Ascending aorta (tissue), 2 donors: ENCODE measurements around the gene AOPEP. TPM values are rescaled to one million over a fixed set of nuclear protein-coding genes. Genes with fewer than 3 reads are reported as not detected.

Experiments
- DNase-seq, 2 donors: peaks; one replicate each; pipeline ENCODE4 v3.0.0-alpha.2; 2019; ENCODE audit warnings: low spot score in 2 of 2
- H3K27ac ChIP-seq, 2 donors: fragments of 200-600 bp; sonication (generic); one replicate each; pipeline ENCODE4 v1.5.1; 2016 to 2017; ENCODE audit warnings: mild to moderate bottlenecking in 1 of 2
- H3K27me3 ChIP-seq: fragments of 200-600 bp; sonication (generic); one replicate; pipeline ENCODE4 v1.5.1; 2017
- H3K36me3 ChIP-seq, 2 donors: fragments of 200-600 bp; sonication (generic); one replicate each; pipeline ENCODE4 v1.5.1; 2016
- H3K4me1 ChIP-seq, 2 donors: fragments of 200-600 bp; sonication (generic); one replicate each; pipeline ENCODE4 v1.5.1; 2016 to 2017; ENCODE audit warnings: mild to moderate bottlenecking in 1 of 2
- H3K4me3 ChIP-seq, 2 donors: fragments of 200-600 bp; sonication (generic); one replicate each; pipeline ENCODE4 v1.5.1; 2016 to 2017; ENCODE audit warnings: mild to moderate bottlenecking in 1 of 2
- H3K9me3 ChIP-seq, 2 donors: fragments of 200-600 bp; sonication (generic); one replicate each; pipeline ENCODE4 v1.5.1; 2016
- intact Hi-C: fragments of 100-400 bp; cut with DNase I; formaldehyde crosslinking; loops from one replicate; pipeline ENCODE4 v1.15.1; 2023
- total RNA-seq: library from RNA; depleted of rRNA; stranded (reverse); fragments of >200 nt; gene quantifications from one replicate; pipeline ENCODE4 v1.1.0, GENCODE V29; 2016
- TF ChIP-seq, protein P1 (sequence below), 3 experiments: fragments of 200-600 bp in 2 of 3; fragments of 450-650 bp in 1 of 3; sonication (generic) in 2 of 3; IDR thresholded peaks; one replicate each; pipeline ENCODE4 v1.5.1; 2016 to 2019; ENCODE audit warnings: antibody characterized with exemption in 3 of 3, mild to moderate bottlenecking in 1 of 3, moderate library complexity in 1 of 3

AOPEP gene
- total RNA-seq, 1 donor from 2014 or later, result 333 TPM

DNA sequence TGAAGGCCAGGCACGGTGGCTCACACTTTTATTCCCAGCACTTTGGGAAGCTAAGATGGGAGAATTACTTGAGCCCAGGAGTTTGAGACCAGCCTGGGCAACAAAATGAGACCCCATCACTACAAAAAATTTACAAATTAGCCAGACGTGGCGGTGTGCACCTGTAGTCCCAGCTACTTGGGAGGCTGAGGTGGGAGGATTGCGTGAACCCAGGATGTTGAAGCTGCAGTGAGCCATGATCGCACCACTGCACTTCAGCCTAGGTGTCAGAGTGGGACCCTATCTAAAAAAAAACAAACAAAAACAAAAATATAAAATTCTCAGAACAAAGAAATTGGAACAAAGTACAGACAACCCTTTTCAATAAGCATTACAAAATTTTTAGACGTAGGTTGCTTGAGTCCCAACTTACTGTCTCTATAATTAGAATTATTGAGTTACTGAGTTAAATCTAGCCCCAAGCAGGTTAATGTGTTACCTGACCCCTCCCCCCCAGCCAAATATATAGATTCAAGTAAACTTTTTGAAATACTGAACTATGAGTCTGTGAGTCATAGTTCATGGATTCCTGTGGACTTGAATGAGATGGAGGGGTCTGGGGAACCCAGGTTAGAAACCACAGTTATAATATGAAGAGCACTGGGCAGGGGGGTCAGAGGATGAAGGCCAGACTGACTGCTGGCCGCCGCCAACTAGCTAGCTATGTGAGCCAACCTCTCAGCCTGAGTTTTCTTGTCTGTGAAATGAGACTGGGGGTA lies 173.1 kb downstream of the AOPEP start:
- H3K27ac ChIP-seq, result peak overlapping the region; percentile 84 to 90
- H3K4me1 ChIP-seq, result peaks cover 9 to 45% of the 10 kb centered on the region in 2 donors
- no peak for DNase-seq
- TF ChIP-seq, protein P1, sequence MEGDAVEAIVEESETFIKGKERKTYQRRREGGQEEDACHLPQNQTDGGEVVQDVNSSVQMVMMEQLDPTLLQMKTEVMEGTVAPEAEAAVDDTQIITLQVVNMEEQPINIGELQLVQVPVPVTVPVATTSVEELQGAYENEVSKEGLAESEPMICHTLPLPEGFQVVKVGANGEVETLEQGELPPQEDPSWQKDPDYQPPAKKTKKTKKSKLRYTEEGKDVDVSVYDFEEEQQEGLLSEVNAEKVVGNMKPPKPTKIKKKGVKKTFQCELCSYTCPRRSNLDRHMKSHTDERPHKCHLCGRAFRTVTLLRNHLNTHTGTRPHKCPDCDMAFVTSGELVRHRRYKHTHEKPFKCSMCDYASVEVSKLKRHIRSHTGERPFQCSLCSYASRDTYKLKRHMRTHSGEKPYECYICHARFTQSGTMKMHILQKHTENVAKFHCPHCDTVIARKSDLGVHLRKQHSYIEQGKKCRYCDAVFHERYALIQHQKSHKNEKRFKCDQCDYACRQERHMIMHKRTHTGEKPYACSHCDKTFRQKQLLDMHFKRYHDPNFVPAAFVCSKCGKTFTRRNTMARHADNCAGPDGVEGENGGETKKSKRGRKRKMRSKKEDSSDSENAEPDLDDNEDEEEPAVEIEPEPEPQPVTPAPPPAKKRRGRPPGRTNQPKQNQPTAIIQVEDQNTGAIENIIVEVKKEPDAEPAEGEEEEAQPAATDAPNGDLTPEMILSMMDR (IDR thresholded peaks at IDR 0.05), result no peak
- H3K36me3 ChIP-seq, result no peaks in the 10 kb centered on the region
- no peaks in the 10 kb centered on the region for H3K27me3 ChIP-seq
- intact Hi-C loops, result loop anchor here (2.0 to 10.0 kb wide), 7 partner anchors 23 to 225 kb away; no protein-coding TSS in a partner anchor
- H3K4me3 ChIP-seq, result peak overlapping the region in 1 of 2 donors; percentile 45
- no peaks in the 10 kb centered on the region for H3K9me3 ChIP-seq

DNA sequence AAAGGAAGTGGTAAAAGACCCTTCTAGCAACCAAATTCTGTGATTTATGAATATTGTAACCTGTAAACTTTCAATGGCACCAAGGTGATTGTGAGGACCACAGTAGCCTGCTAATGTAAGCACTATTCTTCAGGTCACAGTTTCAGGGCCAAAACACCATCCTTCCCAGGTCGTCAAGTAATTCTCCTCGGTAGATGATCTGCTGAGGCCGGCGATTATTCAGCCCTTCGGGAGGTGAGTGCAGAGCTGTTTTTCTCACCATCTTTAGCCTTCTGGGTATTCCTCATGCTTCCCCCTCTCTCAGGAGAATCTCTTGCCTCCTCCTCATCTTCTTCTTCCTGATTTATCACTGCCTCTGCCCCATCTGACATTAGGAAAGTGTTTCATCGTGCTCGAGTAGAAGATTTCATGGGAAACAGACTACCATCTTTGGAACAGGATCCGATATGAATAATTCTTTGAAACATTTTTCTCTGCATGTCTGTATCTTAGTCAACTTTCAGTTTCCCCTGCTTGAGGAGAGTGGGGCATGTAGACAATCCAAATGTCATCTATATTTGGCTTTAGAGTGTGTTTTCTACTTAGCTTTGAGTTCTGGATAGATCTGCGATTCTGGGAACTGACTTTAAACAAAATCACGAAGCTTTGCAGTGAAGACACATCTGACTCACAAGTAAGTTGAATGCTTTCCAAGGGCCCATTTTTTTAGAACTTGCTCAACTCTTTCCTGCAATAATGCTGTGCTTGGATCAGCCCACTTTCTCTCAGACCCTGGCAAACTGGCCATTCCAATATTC lies 173.9 kb downstream of the AOPEP start:
- intact Hi-C loops, result loop anchor here (2.0 to 10.0 kb wide), 7 partner anchors 22 to 226 kb away; no protein-coding TSS in a partner anchor
- Histone ChIP-seq H3K36me3 (no peaks in the 10 kb centered on the region), H3K4me1 (peaks cover 9 to 44% of the 10 kb centered on the region in 2 donors), H3K27ac (peak overlapping the region; percentile 84 to 90), H3K9me3 (no peaks in the 10 kb centered on the region), H3K27me3 (no peaks in the 10 kb centered on the region), H3K4me3 (peak overlapping the region; percentile 28 to 45)
- peak in 1 of 2 donors; percentile 73 for DNase-seq
- TF ChIP-seq, protein P1 (IDR thresholded peaks at IDR 0.05), result no peak

DNA sequence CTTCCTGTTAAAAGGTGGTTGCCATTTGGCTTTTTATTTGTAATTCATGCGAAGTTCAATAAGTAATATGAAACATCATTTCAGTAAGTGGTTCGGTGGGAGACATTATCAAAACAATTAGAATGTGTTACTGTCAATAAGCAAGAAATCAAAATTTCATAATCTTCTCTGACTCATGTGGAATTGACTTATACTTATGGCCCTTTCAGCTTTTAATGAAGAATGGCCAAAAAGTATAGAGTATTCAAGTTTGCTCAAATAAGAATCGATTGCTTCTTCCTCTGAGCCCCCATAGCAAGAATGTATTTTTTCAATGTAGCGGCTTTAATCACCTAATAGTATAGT lies 174.5 kb downstream of the AOPEP start:
- intact Hi-C loops, result loop anchor here (2.0 to 10.0 kb wide), 7 partner anchors 22 to 226 kb away; no protein-coding TSS in a partner anchor
- H3K4me1 ChIP-seq, result peaks cover 9 to 44% of the 10 kb centered on the region in 2 donors
- H3K9me3 ChIP-seq, result no peaks in the 10 kb centered on the region
- TF ChIP-seq, protein P1 (IDR thresholded peaks at IDR 0.05), result no peak
- DNase-seq, result no peak
- H3K27me3 ChIP-seq, result no peaks in the 10 kb centered on the region
- H3K27ac ChIP-seq, result peak overlapping the region; percentile 84 to 90
- no peaks in the 10 kb centered on the region for H3K36me3 ChIP-seq
- H3K4me3 ChIP-seq, result peak overlapping the region; percentile 28 to 45

DNA sequence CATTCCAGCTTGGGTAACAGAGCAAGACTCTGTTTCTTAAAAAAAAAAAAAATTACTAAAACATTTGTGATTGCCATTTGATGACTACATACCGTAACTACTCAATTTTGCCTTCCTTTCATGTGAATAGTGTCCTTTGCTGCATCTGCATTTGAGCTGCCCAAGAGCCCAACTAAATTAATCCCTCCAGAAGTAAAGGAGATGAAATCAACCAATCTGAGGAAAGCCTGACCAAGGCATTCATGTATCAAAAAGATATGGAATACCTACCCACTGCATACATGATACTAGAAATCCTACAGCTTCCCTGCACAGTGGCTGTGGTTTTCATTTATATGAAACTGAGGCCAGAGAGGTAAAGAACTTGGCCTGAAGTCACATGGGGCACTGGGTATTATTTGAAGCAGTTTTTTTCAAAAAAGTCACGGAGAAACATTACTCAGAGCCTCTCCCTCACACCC lies 177.5 kb downstream of the AOPEP start:
- intact Hi-C loops, result loop anchor here (5.0 to 10.0 kb wide), 4 partner anchors 82 to 229 kb away; no protein-coding TSS in a partner anchor
- no peaks in the 10 kb centered on the region for H3K36me3 ChIP-seq
- no peaks in the 10 kb centered on the region for H3K9me3 ChIP-seq
- no peaks in the 10 kb centered on the region for H3K27me3 ChIP-seq
- no peak for DNase-seq
- TF ChIP-seq, protein P1 (IDR thresholded peaks at IDR 0.05), result no peak
- peak overlapping the region; percentile 35 to 48 for H3K27ac ChIP-seq
- H3K4me1 ChIP-seq, result peaks cover 16 to 57% of the 10 kb centered on the region in 2 donors
- H3K4me3 ChIP-seq, result no peak overlapping the region

DNA sequence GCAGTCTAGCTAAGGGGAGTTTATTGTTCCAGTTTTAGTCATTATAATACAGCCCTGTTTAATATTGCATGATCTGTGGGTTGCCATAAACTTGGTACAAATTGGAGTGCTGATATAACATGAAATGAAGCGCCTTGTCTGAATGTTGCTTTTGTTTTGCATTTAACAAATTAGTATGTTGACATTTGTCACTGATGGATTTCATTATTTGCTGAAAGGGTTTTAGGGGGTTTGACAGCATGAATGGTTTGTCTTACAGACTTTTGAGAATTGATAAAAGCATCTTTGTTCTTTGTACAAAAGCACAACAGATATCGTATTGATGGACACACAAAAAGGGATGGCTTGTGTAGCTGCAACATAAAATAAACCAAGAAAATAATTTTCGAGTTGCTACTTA lies 178.3 kb downstream of the AOPEP start:
- Histone ChIP-seq H3K9me3 (no peaks in the 10 kb centered on the region), H3K27me3 (no peaks in the 10 kb centered on the region), H3K4me3 (no peak overlapping the region), H3K36me3 (no peaks in the 10 kb centered on the region), H3K4me1 (peaks cover 19 to 56% of the 10 kb centered on the region in 2 donors), H3K27ac (peak overlapping the region in 1 of 2 donors; percentile 35)
- TF ChIP-seq, protein P1 (IDR thresholded peaks at IDR 0.05), result no peak
- no peak for DNase-seq
- intact Hi-C loops, result loop anchor here (5.0 to 10.0 kb wide), 4 partner anchors 83 to 230 kb away; no protein-coding TSS in a partner anchor
